ENCODE results near the gene CCL7. TPM values are rescaled to one million over a fixed set of nuclear protein-coding genes. Genes with fewer than 3 reads are reported as not detected.
"Not testable (repeated sequence)": the region's sequence is repeated elsewhere in the genome, so short reads cannot be mapped to it uniquely, and the experiment has no call there.

CCL7 gene
- not detected in 2 replicates for total RNA-seq
- polyA plus RNA-seq (2012) = not detected

DNA sequence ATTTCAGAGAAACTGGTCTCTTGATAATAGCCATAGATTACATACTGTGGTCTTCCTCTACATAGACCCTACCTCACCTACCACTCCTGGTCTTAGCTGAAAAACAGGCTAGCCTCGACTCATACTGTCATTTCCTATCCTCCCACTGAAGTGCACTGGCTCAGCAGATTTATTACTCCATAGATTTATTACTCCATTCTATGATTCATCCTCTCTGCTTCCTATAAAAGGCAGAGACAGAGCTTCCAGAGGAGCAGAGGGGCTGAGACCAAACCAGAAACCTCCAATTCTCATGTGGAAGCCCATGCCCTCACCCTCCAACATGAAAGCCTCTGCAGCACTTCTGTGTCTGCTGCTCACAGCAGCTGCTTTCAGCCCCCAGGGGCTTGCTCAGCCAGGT, at the start of gene CCL7:
TSS of gene CCL7 (plus strand) at position 253 of the 400 bp plus-strand sequence. CDS start at position 323, 70 bp downstream.
- no peak for DNase-seq (ENCODE audit: low read depth)

DNA sequence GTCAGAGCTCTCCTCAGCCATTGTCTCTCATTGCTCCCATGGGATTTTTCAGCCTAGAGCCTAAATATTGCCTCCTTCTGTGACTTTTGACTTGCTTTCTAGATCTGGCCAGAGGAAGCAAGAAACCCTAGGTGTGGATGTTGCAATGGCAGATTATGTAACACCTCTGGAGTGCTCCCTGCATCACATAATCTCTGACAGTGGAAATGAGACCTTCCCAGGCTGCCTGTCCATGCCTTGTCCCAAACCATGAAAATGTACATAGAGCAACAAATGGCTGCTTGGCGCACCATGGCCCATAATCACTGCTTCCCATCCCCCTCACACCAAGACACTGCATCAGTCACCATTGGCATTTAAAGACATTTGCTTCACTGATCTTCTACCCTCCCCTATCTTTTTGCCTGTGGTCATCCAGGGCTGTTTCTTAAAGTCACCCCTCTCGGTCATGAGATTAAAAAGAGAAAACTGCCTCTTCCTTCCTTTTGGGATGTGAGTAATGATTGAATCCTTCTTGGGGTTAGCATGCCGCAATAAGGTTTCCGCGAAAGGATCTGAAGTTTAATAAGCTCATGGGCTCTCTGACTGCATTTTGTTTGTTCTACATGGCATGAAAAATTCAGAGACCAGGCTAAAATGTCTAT, 49.1 kb upstream of the CCL7 start:
- DNase-seq (ENCODE audit: low read depth) = no peak

DNA sequence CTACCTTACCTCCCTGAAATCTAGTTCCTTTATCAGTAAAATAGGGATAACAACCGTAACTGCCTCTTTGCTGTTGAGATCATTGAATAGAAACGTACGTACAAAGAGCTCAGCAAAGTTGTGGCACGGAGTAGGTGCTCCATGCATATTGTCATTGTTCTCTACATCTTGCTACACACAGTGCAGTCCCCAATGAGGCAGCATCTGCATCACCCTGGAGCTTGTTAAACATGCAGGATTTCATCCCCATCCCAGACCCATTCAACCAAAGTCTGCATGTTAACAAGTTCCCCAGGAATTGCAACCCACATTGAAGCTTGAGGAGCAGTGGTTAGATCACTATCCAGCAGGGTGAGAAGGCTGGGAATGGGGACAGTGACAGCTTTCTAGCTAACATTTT, 48.6 kb upstream of the CCL7 start:
- DNase-seq (ENCODE audit: low read depth) = no peak

DNA sequence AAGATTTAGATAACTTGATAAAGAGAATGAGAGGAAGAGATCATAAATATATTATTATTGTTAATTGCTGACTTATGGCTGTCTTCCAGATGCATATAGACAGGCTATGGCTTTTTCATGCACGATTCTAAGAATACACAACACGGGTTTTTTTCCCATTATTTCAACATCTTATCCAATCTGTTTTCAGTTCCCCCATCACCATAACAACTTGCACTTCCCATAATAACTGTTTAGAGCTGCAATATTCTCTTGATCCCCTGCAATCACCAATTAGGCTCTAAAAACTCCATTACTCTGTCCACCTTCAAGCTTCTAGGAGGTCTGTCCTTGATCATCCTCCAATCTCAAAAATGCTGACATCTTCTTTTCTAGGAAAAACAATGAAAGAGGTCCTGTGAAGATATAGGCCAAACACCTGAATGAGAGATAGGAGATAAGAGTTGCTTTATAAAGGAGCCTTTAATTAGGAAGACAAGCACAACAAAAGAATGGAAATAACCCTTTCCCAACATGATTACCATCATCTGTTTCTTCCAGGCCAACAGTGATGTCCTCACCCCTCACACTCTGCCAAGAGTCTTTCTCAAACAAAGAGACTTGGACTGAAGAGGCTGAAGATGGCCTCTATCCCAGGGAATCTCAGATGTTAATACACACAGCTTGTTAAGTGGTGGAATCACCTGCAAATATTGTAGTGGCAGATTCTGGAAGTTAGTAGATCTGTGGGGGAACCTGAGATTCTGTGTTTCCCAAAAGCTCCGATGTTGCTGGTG, 47.1 kb upstream of the CCL7 start:
- DNase-seq (ENCODE audit: low read depth) = no peak

DNA sequence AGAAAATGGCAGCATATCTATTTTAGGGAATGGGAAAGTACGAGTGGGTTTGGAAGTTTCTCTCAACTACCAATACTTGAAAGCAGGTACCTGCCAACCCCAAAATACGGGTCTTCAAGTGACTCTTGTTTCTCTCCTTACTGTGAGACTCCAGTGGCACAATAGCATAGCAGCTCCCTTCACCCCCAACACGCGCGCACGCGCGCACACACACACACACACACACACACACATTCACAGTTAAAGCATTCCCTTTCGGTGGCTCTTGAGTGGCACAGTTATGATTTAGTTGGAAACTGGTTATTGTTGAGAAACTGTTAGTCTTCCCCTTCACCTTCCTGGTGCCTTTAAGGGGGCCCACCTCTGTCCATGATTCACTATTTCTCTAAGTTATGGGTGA, 45.0 kb upstream of the CCL7 start:
- DNase-seq (ENCODE audit: low read depth) = no peak

DNA sequence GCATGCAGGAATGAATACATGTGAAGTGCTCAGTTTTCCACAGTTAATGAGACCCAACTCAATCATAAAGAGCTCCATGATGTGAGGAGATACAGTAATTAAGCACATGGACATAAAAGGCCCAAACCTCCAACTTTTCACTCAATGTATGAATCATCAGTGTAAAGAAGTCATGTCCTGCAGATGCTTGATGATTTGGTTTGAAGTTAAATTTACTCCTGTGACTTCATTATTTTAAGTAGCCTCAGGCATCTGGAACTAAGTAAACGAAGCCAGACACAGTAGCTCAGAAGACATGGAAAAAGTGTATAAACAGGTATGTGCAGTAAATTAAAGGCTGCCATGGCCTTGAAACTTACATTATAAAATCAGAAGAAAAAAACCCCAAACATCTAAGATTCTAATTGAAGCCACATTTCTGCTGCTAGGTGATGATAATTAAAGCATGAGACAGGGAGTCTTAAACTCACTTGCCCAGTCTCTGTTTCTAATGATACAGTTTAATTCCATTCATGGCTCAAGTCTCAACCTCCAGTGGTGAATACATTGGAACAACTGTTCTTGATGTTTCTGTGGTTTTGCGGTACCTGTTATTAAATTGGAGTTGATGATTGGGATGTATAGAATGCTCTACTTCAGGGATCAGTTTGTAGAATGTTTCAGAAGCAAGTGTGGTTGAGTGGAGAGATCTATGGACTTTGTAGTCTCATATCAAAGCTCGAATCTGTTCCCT, 43.8 kb upstream of the CCL7 start:
- no peak for DNase-seq (ENCODE audit: low read depth)

DNA sequence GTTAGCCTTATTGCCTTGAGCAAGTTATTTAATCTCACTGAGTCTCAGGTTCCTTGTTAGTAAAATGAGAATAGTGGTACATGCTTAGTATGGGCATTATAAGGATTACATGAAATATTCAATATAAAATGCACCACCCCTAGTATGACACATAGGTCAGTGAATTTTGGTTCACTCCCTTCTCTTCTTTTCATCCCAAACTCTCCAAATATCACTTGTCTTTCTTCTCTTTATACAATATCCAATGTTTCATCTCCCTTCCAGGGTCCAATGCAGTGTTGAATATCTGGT, 43.3 kb upstream of the CCL7 start:
- no peak for DNase-seq (ENCODE audit: low read depth)

DNA sequence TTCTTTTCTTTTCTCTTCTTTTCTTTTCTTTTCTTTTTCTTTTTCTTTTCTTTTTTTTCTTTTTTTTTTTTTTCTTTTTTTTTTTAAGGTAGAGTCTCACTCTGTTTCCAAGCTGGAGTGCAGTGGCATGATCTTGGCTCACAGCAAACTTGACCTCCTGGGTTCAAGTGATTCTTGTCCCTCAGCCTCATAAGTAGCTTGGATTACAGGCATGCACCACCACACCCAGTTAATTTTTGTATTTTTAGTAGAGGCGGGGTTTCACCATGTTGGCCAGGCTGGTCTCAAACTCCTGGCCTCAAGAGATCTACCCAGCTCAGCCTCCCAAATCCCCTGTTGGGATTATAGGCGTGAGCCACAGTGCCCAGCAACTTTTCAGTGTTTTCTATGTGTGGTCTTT, 42.7 kb upstream of the CCL7 start:
- not testable (repeated sequence) for DNase-seq (ENCODE audit: low read depth)

DNA sequence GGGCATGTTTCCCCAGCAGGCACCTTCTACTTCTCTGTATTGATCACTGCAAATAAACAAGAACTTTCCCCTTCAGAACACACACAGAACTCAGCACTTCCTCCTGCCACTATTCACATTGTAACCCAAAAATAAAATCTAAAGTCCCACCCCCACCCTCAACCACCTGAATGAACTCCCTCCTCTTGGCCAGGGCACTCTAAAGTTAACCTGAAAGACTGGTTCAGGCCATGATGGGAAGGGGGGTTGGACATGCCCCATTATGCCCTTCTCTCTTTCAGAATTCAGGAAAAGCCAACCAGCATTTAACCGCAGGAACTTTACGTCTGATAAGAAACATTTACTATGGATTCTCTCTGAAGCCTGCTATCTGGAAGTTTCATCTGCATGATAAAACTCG, 42.3 kb upstream of the CCL7 start:
- no peak for DNase-seq (ENCODE audit: low read depth)

DNA sequence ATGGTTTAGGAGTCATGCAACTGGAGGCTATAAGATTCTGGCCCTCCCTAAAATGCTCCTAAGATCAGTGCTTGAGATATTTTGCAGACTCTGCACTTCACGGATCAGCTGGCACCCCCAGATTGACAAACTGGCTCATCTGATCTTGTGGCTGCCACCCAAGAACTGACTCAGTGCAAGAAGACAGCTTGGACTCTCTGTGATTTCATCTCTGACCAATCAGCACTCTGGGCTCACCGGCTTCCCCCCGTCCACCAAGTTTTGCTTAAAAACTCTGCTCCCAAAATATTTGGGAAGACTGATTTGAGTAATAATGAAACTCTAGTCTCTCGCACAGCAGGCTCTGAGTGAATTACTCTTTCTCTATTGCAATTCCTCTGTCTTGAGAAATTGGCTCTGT, 41.2 kb upstream of the CCL7 start:
- DNase-seq (ENCODE audit: low read depth) = no peak

DNA sequence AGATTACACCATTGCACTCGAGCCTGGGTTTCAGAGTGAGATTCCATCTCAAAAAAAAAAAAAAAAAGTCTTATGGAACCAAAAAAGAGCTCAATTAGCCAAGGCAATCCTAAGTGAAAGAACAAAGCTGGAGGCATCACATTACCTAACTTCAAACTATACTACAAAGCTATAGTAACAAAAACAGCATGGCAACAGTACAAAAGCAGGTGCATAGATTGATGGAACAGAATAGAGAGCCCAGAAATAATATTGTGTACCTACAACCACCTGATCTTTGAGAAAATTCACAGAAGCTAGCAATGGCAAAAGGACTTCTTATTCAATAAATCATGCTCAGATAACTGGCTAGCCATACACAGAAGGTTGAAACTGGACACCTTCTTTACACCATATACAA, 39.7 kb upstream of the CCL7 start:
- DNase-seq (ENCODE audit: low read depth) = no peak

DNA sequence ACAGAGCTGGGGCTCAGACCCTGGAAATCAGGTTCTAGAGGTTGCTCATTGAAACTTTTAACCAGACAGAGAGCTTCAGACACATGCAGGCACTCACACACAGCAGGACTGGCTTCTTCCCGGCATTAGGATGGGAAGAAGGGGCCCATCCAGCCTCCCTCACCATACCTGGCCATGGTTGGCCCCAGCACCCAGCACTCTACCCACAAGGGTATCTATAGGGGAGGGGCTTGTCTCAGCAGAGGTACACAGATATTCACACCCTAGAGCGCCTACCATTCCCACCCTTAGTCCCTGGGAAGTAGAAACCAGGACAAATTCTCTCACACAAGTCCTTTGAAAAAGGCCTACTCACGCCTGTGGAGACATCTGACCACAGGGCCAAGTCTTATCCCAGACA, 35.4 kb upstream of the CCL7 start:
- no peak for DNase-seq (ENCODE audit: low read depth)

DNA sequence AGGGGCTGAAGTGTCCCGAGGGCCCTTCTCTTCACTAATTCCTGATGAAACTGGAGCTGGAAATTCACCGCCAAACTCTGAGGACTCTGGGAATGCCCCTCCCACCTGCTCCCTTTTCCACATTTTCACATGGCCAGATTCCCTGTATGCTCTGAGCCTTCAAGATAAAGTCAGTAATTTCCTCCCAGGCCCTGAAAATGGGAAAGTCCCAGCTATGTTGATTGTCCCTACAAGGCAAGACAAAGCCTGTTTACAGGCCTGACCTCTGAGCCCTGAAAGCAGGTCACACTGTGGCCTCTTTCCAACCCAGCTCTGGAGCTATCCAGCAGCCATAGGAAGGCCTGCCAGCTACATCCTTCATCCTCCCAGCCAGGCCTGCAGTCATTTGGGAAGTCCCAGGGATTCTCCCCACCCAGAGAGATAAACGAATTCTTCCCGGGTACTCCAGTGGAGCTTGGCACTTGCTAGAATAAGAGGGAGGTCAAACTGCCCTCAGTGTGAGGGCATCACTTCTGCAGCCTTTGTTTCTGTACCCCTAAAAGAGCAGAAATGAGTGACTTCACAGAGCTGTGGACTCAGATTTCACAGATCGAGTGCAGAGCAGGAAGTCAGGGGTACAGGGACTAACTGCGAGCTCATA, 34.5 kb upstream of the CCL7 start:
- no peak for DNase-seq (ENCODE audit: low read depth)

DNA sequence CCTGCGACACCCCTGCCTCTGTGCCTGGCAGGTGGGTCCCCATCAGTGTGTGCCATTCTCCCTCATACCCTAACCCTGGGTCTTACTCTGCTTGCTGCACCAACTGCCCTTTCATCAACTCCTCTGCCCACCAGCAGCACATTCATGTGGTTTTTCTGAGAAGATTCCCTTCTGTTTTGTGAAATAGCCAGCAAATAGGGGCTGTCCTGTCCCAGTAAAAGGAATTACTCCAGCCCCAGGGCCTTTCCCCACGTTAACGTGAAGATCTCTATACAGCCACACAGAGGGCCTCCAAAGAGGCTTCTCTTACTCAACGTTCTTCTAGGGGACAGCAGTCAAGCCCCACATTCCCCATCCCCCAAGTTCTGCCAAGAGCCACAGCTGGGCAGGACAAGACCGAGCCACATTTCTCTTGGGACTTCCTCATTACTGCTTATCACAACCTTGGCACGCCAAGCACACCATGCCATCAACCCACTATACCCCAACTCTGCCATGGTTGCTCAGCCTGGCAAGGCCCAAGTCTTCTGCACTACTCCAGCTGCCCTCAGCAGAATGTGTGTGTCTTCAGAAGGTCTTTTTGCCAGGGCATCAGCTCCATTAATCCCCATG, 33.6 kb upstream of the CCL7 start:
- no peak for DNase-seq (ENCODE audit: low read depth)

DNA sequence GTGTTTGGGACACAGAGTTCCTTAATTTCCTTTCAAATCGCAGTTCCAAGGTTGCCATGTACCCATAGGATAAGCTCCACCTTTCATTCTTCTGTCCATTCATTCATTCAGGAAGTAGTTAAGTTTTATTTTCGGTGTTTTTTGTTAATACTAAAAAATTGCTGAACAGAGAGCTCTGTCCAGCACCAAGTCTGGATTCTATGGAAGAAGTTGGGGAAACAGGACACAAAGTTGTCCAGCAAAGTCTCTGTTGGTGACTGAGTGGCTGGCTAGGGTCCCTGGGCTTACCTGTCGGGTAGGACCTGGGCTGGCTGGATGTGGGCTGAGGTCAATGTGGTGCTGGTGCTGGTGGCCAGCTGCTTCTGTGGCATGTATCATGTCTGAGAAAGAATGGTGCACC, 32.6 kb upstream of the CCL7 start:
- DNase-seq (ENCODE audit: low read depth) = no peak

DNA sequence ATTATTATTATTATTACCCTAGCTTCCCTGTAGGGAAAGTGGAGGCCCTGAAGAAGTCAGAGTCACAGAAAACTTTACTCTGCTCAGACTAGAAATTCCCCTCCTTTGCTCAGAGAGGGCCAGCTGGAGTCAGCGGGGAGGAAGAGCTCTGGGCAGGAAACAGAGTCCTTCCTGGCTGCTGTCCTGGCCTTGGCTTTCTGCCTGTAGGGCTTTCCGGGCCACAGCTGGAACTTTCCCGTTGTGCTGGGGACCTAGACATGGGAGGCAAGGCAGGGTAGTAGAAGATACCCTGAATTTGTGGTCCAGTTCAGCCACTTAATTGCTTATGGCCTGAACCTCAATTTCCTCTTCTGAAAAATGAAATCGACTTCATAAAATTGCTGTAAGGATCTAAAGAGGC, 29.0 kb upstream of the CCL7 start:
- DNase-seq (ENCODE audit: low read depth) = no peak

DNA sequence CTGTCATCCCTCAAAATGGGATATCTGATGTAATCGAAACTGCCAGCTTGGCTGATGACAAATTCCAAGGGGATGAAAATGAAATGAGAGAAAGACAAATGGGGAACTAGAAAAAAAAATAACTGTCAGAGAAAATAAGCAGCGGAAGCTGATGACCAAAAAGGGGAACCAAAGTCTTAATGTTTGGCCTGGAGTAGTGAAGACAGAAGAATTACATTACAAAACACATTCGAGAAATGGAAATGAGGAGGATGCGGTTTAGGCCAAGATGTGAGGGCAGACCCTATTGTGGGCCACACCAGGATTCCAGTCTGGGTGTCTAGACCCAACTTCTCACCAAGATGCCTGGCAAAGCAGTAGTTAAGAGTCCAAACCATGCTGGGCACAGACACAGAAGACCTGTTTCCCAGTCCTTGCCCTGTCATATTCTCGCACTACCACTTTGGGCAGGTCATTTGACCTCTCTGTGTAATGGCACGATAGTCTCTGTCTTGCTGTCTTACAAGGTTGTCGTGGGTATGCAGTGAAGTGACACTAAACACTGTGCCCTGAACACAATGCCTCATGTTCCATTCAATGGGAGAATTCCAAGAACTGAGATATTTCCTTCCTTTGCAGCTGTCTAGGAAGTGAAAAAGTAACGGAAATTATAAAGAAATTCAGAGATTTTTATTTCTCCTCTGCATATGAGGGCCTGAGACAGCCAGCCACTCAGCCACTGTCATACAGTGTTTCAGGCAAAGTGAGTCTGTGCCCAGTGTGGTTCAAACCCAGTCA, 27.2 kb upstream of the CCL7 start:
- DNase-seq (ENCODE audit: low read depth) = no peak

DNA sequence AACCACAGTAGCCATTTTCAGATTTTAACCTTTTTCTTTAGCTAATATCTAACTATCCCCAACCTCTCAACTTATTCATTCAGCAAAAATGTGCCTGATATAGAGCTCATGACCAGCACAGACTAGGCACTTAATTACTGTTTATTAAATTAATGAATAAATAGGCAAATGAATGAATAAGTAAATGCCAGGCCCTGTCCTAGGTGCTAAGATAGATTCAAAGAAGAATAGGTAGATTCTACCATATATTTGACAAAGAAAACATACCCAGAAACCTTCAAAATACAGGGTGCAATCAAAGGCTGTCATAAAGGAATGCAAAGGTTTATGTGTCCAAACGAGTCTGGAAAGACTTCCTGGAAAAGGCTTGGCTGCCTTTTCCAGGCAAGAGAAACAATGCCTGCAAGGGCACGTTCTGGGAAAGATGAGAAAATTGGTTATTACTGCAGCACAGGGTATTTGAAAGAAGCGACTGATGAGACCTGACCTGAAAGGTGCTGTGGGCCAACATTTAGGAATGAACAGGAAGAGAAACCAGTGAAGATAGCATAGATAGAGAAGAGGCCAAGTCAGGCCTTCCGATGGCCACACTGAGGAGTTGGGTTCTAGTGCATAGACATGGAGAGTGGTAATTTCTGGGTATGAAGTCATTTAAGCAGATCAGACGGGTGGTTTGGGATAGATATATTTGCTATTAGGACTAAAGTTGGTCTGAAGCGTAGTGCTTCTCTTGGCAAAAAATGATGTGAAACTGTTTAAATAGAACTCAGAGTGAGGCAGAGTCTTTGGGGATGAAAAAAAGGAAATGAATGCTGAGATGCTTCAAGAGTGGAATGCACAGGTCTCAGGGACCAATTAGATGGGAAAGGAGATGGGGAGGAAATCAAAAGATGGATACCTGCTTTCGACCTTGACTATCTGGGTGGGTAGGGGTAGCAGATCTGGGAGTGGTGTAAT, 26.4 kb upstream of the CCL7 start:
- no peak for DNase-seq (ENCODE audit: low read depth)

DNA sequence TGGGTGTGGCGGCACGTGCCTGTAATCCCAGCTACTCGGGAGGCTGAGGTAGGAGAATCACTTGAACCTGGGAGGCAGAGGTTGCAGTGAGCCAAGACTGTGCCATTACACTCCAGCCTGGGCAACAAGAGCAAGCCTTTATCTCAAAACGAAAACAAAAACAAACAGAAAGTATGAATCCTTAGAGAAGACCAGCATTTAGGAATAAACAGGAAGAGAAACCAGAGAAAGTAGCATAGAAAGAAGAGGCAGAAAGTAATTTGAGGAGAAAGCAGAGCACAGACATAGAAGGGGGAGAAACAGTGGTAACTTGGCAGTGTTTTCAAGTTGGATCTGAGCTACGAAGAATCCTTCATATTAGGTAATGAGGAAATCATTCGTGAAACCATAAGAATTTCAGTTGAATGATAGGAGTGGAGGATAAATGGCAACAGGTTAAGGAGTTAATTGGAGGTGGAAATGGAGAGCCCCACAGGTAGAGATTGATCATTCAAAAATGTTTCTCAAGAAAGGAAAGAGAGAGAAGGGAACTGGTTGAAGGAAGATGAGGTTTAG, 24.6 kb upstream of the CCL7 start:
- DNase-seq (ENCODE audit: low read depth) = no peak
